Neural cell (in vitro differentiated cells): Measurements from ENCODE around the gene ASPSCR1.

ENCODE experiments used
- EP300 ChIP-seq: fragments of 450-650 bp; conservative IDR thresholded peaks from 2 replicates; pipeline ENCODE4 v1.6.1; 2014; ENCODE audit warnings: antibody characterized with exemption, mild to moderate bottlenecking, moderate library complexity; ENCODE audit not compliant: poor library complexity, severe bottlenecking
- EZH2 ChIP-seq: fragments of 200-600, 300-800 bp; shearing (Covaris generic), sonication (generic); IDR thresholded peaks from 2 replicates; pipeline ENCODE4 v1.6.1; 2014; ENCODE audit warnings: antibody characterized with exemption, low read length, borderline replicate concordance, mild to moderate bottlenecking; ENCODE audit not compliant: insufficient read depth, poor library complexity, severe bottlenecking
- POLR2AphosphoS5 ChIP-seq: IDR thresholded peaks from 2 replicates; pipeline ENCODE4 v1.6.1; 2012
- RAD21 ChIP-seq: fragments of 450-650 bp; conservative IDR thresholded peaks from 2 replicates; pipeline ENCODE4 v1.6.1; 2014; ENCODE audit warnings: antibody characterized with exemption, mild to moderate bottlenecking, moderate library complexity
- SMC3 ChIP-seq: fragments of 450-650 bp; conservative IDR thresholded peaks from 2 replicates; pipeline ENCODE4 v1.6.1; 2014; ENCODE audit warnings: antibody characterized with exemption, mild to moderate bottlenecking, moderate library complexity; ENCODE audit not compliant: poor library complexity
- TF ChIP-seq, protein P1 (sequence below): fragments of 450-650 bp; IDR thresholded peaks from 2 replicates; pipeline ENCODE4 v1.5.1; 2014; ENCODE audit warnings: antibody characterized with exemption, mild to moderate bottlenecking, moderate library complexity; ENCODE audit not compliant: poor library complexity, severe bottlenecking
- TF ChIP-seq, protein P2 (sequence below): IDR thresholded peaks from 2 replicates; pipeline ENCODE4 v1.6.1; 2012; ENCODE audit warnings: borderline replicate concordance

- TF ChIP-seq, protein P1, sequence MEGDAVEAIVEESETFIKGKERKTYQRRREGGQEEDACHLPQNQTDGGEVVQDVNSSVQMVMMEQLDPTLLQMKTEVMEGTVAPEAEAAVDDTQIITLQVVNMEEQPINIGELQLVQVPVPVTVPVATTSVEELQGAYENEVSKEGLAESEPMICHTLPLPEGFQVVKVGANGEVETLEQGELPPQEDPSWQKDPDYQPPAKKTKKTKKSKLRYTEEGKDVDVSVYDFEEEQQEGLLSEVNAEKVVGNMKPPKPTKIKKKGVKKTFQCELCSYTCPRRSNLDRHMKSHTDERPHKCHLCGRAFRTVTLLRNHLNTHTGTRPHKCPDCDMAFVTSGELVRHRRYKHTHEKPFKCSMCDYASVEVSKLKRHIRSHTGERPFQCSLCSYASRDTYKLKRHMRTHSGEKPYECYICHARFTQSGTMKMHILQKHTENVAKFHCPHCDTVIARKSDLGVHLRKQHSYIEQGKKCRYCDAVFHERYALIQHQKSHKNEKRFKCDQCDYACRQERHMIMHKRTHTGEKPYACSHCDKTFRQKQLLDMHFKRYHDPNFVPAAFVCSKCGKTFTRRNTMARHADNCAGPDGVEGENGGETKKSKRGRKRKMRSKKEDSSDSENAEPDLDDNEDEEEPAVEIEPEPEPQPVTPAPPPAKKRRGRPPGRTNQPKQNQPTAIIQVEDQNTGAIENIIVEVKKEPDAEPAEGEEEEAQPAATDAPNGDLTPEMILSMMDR, result no peak
- TF ChIP-seq RAD21 (no peak), EP300 (no peak), EZH2 (no peak), POLR2AphosphoS5 (peak; percentile 86), SMC3 (no peak)
- TF ChIP-seq, protein P2, sequence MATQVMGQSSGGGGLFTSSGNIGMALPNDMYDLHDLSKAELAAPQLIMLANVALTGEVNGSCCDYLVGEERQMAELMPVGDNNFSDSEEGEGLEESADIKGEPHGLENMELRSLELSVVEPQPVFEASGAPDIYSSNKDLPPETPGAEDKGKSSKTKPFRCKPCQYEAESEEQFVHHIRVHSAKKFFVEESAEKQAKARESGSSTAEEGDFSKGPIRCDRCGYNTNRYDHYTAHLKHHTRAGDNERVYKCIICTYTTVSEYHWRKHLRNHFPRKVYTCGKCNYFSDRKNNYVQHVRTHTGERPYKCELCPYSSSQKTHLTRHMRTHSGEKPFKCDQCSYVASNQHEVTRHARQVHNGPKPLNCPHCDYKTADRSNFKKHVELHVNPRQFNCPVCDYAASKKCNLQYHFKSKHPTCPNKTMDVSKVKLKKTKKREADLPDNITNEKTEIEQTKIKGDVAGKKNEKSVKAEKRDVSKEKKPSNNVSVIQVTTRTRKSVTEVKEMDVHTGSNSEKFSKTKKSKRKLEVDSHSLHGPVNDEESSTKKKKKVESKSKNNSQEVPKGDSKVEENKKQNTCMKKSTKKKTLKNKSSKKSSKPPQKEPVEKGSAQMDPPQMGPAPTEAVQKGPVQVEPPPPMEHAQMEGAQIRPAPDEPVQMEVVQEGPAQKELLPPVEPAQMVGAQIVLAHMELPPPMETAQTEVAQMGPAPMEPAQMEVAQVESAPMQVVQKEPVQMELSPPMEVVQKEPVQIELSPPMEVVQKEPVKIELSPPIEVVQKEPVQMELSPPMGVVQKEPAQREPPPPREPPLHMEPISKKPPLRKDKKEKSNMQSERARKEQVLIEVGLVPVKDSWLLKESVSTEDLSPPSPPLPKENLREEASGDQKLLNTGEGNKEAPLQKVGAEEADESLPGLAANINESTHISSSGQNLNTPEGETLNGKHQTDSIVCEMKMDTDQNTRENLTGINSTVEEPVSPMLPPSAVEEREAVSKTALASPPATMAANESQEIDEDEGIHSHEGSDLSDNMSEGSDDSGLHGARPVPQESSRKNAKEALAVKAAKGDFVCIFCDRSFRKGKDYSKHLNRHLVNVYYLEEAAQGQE, result no peak
Measured at GRCh38 chr17:82051776-82052637, 74.6 kb downstream of the ASPSCR1 start, which contains the start of the genes GPS1 and RFNG.
